Activated T-helper 1 cell treated with anti-CD3 and anti-CD28 coated beads, Interleukin-12 subunit alpha, Interleukin-12 subunit beta, Interleukin-2, Interleukin-4 antibody, amounts not matched to agents 30 ng/mL and 10 ng/mL and 1 ng/mL, durations not matched to agents 14 hours and 24 hours and 36 hours (primary cell): ENCODE measurements around the gene NME1. TPM values are rescaled to one million over a fixed set of nuclear protein-coding genes. Genes with fewer than 3 reads are reported as not detected.
"Not testable (repeated sequence)": the region's sequence is repeated elsewhere in the genome, so short reads cannot be mapped to it uniquely, and the experiment has no call there.

Source experiments
- DNase-seq: peaks from one replicate; pipeline ENCODE4 v3.0.0; 2021; ENCODE audit warnings: low spot score
- H3K27ac Mint-ChIP-seq: one replicate; pipeline ENCODE4 v1.8.0; 2021; ENCODE audit warnings: mild to moderate bottlenecking, mixed read lengths
- H3K27me3 Mint-ChIP-seq: one replicate; pipeline ENCODE4 v1.8.0; 2022; ENCODE audit warnings: mild to moderate bottlenecking, moderate library complexity, mixed read lengths; ENCODE audit not compliant: insufficient read depth
- H3K36me3 Mint-ChIP-seq: one replicate; pipeline ENCODE4 v1.8.0; 2021; ENCODE audit warnings: low read depth, mixed read lengths
- H3K4me1 Mint-ChIP-seq: one replicate; pipeline ENCODE4 v1.8.0; 2021; ENCODE audit warnings: low read depth, mixed read lengths
- H3K4me3 Mint-ChIP-seq: one replicate; pipeline ENCODE4 v1.8.0; 2021; ENCODE audit warnings: mild to moderate bottlenecking, moderate library complexity, mixed read lengths
- H3K9me3 Mint-ChIP-seq: one replicate; pipeline ENCODE4 v1.8.0; 2021; ENCODE audit warnings: mixed read lengths
- intact Hi-C: fragments of 100-400 bp; cut with micrococcal nuclease; formaldehyde crosslinking; loops from one replicate; pipeline ENCODE4 v1.15.1; 2024
- total RNA-seq: library from RNA; stranded (reverse); gene quantifications from 2 replicates; pipeline ENCODE4 v1.2.3, GENCODE V29; 2022

The NME1 gene
- 413 and 424 TPM in 2 replicates for total RNA-seq

DNA sequence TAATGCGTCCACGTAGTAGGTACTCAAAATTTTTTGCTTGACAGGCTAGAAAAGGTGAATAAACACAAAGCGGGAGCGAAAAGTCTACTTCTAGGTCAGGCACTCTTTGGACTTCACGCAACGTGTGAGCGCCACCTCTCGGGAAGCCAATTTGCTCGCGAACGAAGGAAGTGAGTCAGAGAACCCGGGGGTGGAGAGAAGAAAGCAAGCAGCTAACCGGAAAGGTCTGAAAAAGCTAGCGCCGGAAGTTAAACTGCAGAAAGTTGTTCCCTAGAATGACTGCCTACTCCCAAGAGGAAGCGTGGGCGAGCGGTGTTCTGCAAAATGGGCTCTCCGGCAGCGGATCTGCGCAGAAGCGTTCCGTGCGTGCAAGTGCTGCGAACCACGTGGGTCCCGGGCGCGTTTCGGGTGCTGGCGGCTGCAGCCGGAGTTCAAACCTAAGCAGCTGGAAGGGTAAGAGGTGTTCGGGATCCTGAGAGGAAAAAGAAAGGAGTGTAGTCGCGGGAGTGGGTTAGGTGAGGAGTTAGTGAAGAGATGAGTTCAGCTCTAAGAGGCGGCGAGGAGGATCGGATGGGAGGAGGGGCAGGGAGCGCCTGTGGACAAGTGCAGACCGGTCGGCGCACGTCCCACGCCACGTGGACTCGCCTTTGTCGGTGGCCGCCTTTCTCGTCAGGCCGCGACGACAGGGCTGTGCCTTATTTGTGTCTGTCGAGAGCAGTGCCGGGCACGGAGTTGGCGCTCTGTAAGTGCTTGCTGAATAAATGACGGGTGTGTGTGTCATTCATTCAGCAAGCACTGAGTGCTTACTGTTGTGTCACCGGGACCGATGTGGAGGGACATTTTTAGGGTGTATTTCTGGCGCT, at the start of gene NME1:
Gene NME1, plus strand, starts transcription at position 350 of the 863 bp plus-strand sequence. CDS start 2,096 bp downstream, outside the sequence.
- peak; percentile 96 for DNase-seq
- Mint-ChIP-seq H3K27me3 (no peaks in the 10 kb centered on the region), H3K36me3 (peaks cover 19% of the 10 kb centered on the region), H3K27ac (no peak within 1 kb of the TSS), H3K4me3 (no peak within 1 kb of the TSS), H3K9me3 (no peaks in the 10 kb centered on the region), H3K4me1 (peaks cover 21% of the 10 kb centered on the region)
- intact Hi-C loops = loop anchor here (1.0 to 10.0 kb wide), 8 partner anchors 13 to 449 kb away; partner anchors contain the start of genes ANKRD40, MBTD1, NME2 and TOB1

DNA sequence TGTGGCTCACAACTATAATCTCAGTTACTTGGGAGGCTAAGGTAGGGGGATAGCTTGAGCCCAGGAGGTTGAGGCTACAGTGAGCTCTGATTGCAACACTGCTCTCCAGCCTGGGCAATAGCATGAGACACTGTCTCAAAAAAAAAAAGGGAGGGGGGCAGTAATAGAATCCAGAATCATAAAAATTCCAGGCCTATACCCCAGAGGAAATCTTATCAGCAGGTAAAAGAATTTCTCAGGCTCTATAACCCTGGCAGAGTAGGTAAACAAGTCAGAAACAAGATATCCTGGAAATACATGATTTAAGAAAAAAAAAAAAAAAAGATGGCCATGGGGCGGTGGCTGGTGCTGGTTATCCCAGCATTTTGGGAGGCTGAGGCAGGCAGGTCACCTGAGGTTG, 45.6 kb upstream of the NME1 start:
- DNase-seq = no peak
- no peak overlapping the region for H3K27ac Mint-ChIP-seq
- H3K4me3 Mint-ChIP-seq = no peak overlapping the region
- intact Hi-C loops = no loop called here
- peaks cover 9% of the 10 kb centered on the region for H3K36me3 Mint-ChIP-seq
- H3K4me1 Mint-ChIP-seq = peaks cover 12% of the 10 kb centered on the region
- H3K27me3 Mint-ChIP-seq = no peaks in the 10 kb centered on the region
- H3K9me3 Mint-ChIP-seq = no peaks in the 10 kb centered on the region

DNA sequence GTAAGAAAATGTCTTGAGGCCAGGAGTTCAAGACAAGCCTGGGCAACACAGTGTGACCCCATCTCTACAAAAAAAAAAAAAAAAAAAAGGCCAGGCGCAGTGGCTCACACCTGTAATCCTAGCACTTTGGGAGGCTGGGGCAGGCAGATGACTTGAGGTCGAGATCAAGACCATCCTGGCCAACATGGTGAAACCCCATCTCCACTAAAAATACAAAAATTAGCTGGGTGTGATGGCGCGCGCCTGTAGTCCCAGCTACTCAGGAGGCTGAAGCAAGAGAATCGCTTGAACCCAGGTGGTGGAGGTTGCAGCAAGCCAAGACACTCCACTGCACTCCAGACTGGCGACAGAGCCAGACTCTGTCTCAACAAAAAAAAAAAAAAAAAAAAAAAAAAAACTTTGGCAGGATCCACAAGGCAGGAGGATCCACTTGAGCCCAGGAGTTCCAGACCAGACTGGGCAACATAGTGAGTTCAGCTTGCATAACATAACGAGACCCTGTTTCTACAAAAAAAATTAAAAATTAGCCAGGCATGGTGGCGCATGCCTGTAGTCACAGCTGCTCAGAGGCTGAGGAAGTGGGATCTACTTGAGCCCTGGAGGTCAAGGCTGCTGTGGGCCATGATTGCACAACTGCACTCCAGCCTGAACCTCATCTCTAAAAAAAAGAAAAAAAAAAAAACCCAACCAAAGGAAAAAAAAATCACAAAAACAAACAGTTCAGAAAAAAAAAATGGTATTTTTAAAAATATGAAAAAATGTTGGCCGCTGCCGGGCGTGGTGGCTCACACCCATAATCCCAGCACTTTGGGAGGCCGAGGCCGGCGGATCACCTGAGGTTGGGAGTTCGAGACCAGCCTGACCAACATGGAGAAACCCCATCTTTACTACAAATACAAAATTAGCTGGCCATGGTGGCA, 40.8 kb upstream of the NME1 start:
- H3K4me3 Mint-ChIP-seq, H3K27me3 Mint-ChIP-seq, H3K9me3 Mint-ChIP-seq, H3K36me3 Mint-ChIP-seq, intact Hi-C loops, DNase-seq, H3K27ac Mint-ChIP-seq: not testable (repeated sequence)
- peaks cover 25% of the 10 kb centered on the region for H3K4me1 Mint-ChIP-seq

DNA sequence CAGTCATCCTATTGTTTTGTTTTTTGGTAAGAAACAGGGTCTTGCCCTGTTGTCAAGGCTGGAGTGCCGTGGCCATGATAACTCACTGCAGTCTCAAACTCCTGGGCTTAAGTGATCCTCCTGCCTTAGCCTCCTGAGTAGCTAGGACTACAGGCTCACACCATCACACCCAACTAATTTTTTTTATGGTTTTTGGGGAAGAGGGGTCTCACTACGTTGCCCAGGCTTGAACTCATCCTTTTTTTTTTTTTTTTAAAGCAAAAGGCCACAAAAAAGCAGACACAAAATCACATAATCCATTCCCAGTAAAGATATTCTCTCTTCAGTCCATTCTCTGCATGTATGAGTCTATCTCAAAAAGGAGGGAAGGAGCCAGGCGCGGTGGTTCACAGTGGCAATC, 38.2 kb upstream of the NME1 start:
- no peak overlapping the region for H3K4me3 Mint-ChIP-seq
- intact Hi-C loops = no loop called here
- DNase-seq = no peak
- H3K27me3 Mint-ChIP-seq = no peaks in the 10 kb centered on the region
- no peak overlapping the region for H3K27ac Mint-ChIP-seq
- no peaks in the 10 kb centered on the region for H3K9me3 Mint-ChIP-seq
- peaks cover 9% of the 10 kb centered on the region for H3K36me3 Mint-ChIP-seq
- H3K4me1 Mint-ChIP-seq = peaks cover 48% of the 10 kb centered on the region

DNA sequence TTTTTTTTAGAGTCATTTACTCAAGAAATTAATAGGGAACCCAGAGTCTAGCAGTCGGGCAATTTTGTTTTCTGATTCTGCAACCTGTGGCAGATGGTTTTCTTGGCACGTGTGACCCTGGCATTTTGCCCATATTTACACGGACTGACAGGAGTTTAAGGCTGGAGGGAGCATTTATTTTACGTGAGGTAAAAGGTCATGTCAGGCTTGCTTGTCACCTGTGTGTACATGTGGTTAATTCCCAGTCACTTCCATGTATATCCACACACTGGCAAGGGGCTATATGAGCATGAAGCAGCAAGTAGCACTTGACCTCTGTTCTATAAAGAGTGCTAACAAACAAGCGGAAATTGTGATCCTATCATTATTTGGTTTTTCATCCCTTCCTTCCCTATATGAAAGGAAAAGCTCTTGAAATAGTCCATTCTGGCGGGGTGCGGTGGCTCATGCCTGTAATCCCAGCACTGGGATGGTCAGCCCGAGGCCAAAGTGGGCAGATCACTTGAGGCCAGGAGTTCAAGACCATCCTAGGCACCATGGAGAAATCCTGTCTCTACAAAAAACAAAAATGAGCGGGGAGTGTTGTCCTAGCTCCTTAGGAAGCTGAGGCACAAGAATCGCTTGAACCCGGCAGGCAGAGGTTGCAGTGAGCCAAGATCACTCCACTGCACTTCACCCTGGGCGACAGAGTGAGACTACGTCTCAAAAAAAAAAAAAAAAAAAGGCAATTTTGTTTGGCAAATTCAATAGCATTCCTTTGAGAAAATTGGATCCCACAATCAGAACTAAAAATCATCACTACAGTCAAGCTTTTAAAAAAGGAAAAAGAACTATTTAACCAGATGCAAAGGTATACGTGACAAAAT, 34.8 kb upstream of the NME1 start:
- intact Hi-C loops = loop anchor here (2.0 kb wide), 1 partner anchor 22 kb away; no protein-coding TSS in a partner anchor
- H3K27me3 Mint-ChIP-seq = no peaks in the 10 kb centered on the region
- H3K4me3 Mint-ChIP-seq = peak overlapping the region; percentile 97
- no peak for DNase-seq
- peaks cover 66% of the 10 kb centered on the region for H3K4me1 Mint-ChIP-seq
- H3K9me3 Mint-ChIP-seq = no peaks in the 10 kb centered on the region
- peaks cover 5% of the 10 kb centered on the region for H3K36me3 Mint-ChIP-seq
- H3K27ac Mint-ChIP-seq = peak overlapping the region; percentile 7

DNA sequence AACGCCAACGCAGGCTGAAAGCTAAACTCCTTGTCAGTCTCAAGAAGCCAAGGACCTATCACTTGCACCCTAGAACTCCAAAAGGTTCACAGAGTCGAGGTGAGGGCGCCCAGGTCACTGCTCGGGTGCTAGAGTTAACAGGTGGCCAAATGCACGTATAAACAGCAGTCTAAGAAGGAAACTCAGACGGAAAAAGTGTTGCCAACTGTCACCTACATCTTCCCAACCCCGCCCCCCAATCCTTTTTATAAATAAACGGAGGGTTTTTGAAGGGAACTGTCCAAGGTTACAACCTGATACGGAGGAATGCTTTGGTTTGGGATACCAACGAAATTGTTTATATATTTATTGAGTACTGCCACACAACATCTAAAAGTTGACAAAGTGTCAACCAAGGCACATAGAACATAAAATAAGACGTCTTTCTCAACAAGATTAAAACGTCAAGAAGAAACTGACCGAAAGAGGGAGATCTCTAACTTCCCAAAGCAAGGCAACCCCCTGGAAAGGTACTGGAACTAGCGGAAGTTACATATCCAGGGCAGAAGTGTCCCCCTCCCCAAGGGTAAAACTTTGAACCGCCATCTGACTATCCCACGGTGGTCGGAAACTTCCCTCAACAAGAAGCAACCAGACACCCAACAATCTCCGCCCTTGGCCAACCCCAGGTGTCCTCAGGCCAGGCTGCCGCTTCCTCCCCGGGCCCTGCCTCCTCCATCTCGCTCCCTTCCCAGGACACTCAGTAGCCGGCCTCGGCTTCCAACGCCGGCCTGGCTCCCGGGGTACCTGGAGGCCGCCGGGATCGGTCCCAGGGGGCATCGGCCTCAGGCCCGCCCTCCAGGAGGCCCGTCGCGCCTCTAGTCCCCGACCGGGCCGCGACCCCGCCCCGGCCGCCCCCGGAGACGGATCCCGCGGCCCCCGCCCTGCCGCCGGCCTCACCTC, 33.7 kb upstream of the NME1 start:
- peak; percentile 45 for DNase-seq
- peak overlapping the region; percentile 97 for H3K27ac Mint-ChIP-seq
- H3K4me3 Mint-ChIP-seq = peak overlapping the region; percentile 97
- H3K4me1 Mint-ChIP-seq = peaks cover 66% of the 10 kb centered on the region
- peaks cover 5% of the 10 kb centered on the region for H3K36me3 Mint-ChIP-seq
- intact Hi-C loops = loop anchor here (1.0 to 2.0 kb wide), 3 partner anchors 23 to 141 kb away; partner anchors contain the start of genes MBTD1 and UTP18
- no peaks in the 10 kb centered on the region for H3K9me3 Mint-ChIP-seq
- H3K27me3 Mint-ChIP-seq = no peaks in the 10 kb centered on the region

DNA sequence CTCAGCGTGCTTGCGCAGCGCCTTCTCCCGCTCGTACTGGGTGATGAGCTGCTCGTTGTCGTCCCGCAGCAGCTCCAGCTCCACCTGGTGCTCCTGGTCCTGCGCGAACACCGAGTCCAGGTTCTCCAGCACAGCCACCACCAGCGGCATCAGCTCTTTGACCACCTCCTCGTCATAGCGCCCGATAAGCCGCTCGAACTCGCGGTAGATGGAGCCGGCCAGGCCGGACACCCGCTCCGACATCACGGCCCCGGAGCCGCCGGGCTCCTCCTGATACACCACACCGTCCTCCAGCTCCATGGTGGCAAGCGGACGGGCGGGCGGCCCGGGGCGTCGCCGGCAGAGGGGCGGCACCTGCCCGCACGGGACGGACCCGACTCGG, 33.0 kb upstream of the NME1 start:
- Mint-ChIP-seq H3K36me3 (peaks cover 5% of the 10 kb centered on the region), H3K4me1 (peaks cover 60% of the 10 kb centered on the region), H3K27ac (peak overlapping the region; percentile 96), H3K9me3 (no peaks in the 10 kb centered on the region), H3K27me3 (no peaks in the 10 kb centered on the region), H3K4me3 (peak overlapping the region; percentile 97)
- intact Hi-C loops = loop anchor here (1.0 to 2.0 kb wide), 2 partner anchors 90 to 140 kb away; partner anchors contain the start of genes MBTD1 and UTP18
- no peak for DNase-seq

DNA sequence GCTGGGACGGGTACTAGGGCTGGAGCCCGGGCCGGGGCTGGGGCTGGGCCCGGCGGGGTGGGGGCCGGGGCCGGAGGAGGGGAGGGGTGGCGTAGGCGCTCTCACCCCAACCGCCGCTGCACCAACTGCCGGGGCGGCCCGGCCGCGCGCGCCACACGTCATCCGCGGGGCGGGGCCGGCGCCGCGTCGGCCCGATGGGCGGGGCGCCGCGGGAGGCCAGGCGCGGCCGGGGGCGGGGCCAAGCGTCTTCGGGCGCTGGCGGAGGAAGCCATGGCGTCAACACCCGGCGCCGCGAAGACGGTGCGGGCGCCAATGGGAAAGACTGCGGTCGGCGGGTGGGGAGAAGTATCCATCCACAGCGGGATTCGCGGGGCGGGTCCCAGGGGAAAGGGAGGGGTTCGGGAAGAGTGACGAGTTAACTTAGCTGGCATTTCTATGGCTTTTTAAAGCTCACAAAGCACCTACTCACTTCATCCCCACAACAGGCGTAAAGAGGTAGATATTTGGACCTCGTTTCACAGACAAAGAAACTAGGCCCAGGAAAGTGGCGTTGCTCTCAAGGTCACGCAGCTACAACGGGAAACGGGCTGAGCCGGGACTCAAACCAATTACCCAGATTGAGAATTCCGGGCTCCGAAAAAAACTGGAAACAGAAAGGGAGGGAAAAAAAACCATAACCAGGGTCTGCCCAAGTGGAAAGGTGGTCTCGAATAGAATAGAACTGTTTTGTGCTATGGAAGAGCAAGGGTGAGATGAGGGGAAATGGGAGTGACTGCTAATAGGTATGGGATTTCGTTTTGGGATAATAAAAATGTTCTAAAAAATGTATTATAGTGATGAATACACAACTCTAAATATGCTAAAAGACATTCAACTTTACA, 32.4 kb upstream of the NME1 start, which contains the start of gene SPAG9:
Gene SPAG9, minus strand, starts transcription at position 130 of the 881 bp plus-strand sequence. CDS start 212 bp downstream, outside the sequence.
- Mint-ChIP-seq H3K4me1 (peaks cover 55% of the 10 kb centered on the region), H3K27me3 (peaks cover 2% of the 10 kb centered on the region), H3K27ac (peak within 1 kb of the TSS; percentile 99), H3K36me3 (peaks cover 5% of the 10 kb centered on the region), H3K9me3 (no peaks in the 10 kb centered on the region), H3K4me3 (peak within 1 kb of the TSS; percentile 97)
- intact Hi-C loops = loop anchor here (1.0 to 2.0 kb wide), 8 partner anchors 26 to 414 kb away; partner anchors contain the start of genes ANKRD40, MBTD1, NME1 and NME2
- peak; percentile 93 for DNase-seq

DNA sequence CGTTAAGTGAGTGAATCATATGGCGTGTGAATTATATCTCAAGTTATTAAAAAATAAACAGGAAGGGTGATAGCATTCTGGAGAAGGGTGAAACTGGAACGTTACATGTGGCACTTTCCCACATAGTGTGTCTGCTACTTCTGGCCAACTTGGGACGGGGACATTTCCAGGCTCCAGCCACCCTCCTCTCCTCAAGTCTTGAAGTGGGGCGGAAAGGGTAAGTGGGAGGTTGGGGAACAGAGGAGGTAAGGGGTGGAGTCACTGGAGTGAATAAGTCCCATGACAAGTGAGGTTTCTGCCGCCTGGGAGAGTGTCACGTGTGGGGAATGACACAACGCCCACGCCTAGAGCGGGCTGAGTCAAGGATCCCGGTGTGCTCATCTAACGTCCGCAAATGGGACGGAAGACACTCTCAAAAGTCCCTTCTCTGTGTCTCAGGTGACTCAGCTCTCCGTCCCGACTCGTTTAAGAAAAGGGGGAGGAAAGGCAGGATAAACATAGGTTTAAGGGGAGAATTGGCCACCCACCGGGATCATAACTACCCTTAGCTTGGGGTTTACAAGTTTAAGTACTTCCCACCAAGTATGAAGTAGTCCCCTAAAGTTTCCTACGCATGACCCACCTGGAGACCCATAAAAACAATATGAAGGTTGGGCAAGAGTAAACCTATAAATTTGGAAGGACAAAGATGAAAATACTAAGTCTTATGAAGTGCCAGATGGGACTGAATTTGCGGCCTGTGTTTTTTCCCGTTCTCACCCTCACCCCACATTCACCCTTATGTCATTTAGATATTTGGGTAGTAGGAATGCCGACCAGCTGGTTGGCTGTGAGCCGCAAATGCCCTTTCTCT, 31.5 kb upstream of the NME1 start:
- intact Hi-C loops = loop anchor here (1.0 to 2.0 kb wide), 7 partner anchors 25 to 415 kb away; partner anchors contain the start of genes ANKRD40, NME1 and NME2
- peak overlapping the region; percentile 88 for H3K4me3 Mint-ChIP-seq
- H3K27ac Mint-ChIP-seq = peak overlapping the region; percentile 99
- peaks cover 5% of the 10 kb centered on the region for H3K36me3 Mint-ChIP-seq
- H3K4me1 Mint-ChIP-seq = peaks cover 46% of the 10 kb centered on the region
- H3K27me3 Mint-ChIP-seq = peaks cover 2% of the 10 kb centered on the region
- DNase-seq = peak; percentile 68
- H3K9me3 Mint-ChIP-seq = no peaks in the 10 kb centered on the region
